Measurements from ENCODE around the gene CHRNA4. TPM values are rescaled to one million over a fixed set of nuclear protein-coding genes. Genes with fewer than 3 reads are reported as not detected.

CHRNA4 gene
- polyA plus RNA-seq, 1 donor: 0.45 TPM

DNA sequence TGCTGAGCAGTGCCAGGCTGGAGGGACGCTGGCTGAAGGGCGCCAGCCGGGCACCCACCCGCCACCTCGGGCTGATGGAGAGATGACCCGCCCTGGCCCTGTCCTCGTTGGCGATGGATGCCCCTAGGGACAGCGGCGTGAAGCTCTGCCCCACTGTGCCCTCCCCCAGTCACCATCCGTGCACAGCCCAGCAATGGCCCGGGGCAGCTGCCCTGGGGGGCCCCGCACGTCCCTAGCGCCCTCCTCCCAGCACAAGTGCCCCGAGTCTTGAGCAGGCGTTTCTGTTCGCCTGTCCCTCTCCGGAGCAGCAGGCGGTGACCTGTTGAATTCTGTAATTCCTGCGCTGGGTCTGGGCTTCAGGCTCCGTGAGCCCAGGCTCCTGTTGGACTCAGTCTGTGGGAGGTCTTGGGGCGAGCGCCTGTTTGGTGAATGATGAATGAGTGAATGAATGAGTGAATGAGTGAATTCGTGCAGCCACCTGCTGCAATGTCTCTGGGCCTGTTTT lies 36.8 kb upstream of the CHRNA4 start:
- DNase-seq: no peak
- Histone ChIP-seq H3K4me1 (ENCODE audit: control insufficient read depth, insufficient read depth, low read length) (no peaks in the 10 kb centered on the region), H3K27ac (ENCODE audit: low read length) (no peak overlapping the region), H3K27me3 (ENCODE audit: control insufficient read depth, insufficient read depth, low read length) (peaks cover 4% of the 10 kb centered on the region), H3K9me3 (ENCODE audit: control insufficient read depth, low read depth, low read length) (no peaks in the 10 kb centered on the region), H3K36me3 (ENCODE audit: control insufficient read depth, insufficient read depth, low read length) (no peaks in the 10 kb centered on the region), H3K4me3 (ENCODE audit: low read length) (no peak overlapping the region)
- no CpG with 5 or more reads among the region's 25 CpGs for WGBS (ENCODE audit: insufficient coverage, low lambda C conversion rate)

DNA sequence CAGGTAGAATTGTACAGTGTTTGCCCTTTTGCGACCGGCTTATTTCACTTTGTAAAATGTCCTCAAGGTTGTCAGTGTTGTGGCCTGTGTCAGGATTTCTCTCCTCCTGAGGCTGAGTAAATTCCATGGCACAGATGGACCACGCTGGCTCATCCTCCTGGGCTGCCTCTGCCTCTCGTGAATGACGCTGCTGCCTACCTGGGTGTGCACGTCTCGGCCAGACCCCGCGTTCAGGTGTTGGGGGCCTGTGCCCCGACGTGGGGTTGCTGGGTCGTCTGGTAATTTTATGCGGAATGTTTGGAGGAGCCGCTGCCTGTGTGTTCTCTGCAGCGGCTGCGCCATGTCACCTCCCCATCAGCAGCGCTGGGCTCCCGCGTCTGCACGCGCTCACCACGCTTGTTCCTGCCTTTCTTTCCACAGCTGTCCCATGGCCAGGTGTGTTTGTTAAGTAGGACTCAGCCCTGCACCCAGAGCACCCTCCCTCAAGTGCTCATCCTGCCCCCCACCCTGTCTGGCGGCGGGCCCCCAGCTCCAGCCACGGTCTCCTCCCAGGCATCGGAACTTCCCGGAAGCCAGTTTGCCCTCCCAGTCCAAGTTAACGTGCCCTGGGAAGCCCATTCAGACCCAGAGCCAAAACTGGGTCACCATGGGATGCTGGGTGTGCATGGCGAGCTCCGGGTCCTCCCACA lies 36.1 kb upstream of the CHRNA4 start:
- no peaks in the 10 kb centered on the region for H3K4me1 ChIP-seq (ENCODE audit: control insufficient read depth, insufficient read depth, low read length)
- H3K27me3 ChIP-seq (ENCODE audit: control insufficient read depth, insufficient read depth, low read length): peaks cover 4% of the 10 kb centered on the region
- no peaks in the 10 kb centered on the region for H3K9me3 ChIP-seq (ENCODE audit: control insufficient read depth, low read depth, low read length)
- no peaks in the 10 kb centered on the region for H3K36me3 ChIP-seq (ENCODE audit: control insufficient read depth, insufficient read depth, low read length)
- no CpG with 5 or more reads among the region's 30 CpGs for WGBS (ENCODE audit: insufficient coverage, low lambda C conversion rate)
- no peak for DNase-seq
- H3K4me3 ChIP-seq (ENCODE audit: low read length): no peak overlapping the region
- no peak overlapping the region for H3K27ac ChIP-seq (ENCODE audit: low read length)

DNA sequence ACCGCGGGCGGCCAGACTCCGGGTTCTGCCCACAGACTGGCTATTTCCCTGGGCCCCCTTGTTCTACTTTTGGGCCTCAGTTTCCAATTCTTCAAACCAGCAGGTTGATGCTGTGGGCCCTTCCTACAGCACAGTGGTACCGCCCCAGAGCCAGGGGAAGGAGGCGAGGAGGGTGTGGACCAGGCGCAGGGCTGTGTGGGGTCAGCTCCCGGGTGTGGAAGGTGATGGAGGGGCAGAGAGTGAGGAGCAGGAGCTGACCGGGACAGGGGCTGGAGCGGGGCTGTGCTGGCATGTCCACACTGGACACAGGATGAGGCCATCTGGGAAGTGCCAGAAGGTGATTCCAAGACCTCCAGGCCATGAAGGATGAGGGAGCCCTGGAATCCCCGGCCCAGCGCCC lies 35.2 kb upstream of the CHRNA4 start:
- Histone ChIP-seq H3K27ac (ENCODE audit: low read length) (no peak overlapping the region), H3K4me1 (ENCODE audit: control insufficient read depth, insufficient read depth, low read length) (no peaks in the 10 kb centered on the region), H3K36me3 (ENCODE audit: control insufficient read depth, insufficient read depth, low read length) (no peaks in the 10 kb centered on the region), H3K4me3 (ENCODE audit: low read length) (no peak overlapping the region), H3K27me3 (ENCODE audit: control insufficient read depth, insufficient read depth, low read length) (peaks cover 4% of the 10 kb centered on the region), H3K9me3 (ENCODE audit: control insufficient read depth, low read depth, low read length) (peaks cover 3% of the 10 kb centered on the region)
- no CpG with 5 or more reads among the region's 12 CpGs for WGBS (ENCODE audit: insufficient coverage, low lambda C conversion rate)
- DNase-seq: no peak

DNA sequence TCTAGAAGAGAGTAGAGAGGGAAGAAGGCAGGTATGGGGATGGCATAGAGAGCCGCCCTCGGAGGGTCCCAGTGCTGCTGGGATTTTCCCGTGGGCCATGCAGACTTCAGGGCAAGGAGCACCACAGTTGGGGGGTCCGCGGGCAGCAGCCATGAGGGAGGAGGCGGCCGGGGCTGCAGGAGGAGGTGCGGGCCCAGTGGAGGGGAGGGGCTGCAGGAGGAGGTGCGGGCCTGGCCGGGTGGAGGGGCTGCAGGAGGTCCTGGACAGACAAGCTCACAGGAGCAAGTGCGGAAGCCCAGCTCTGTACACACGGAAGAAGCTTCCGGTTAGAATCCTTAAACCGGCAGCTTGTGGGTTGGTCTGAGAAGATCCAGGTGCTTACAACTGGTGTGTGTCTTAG lies 34.6 kb upstream of the CHRNA4 start:
- no CpG with 5 or more reads among the region's 14 CpGs for WGBS (ENCODE audit: insufficient coverage, low lambda C conversion rate)

DNA sequence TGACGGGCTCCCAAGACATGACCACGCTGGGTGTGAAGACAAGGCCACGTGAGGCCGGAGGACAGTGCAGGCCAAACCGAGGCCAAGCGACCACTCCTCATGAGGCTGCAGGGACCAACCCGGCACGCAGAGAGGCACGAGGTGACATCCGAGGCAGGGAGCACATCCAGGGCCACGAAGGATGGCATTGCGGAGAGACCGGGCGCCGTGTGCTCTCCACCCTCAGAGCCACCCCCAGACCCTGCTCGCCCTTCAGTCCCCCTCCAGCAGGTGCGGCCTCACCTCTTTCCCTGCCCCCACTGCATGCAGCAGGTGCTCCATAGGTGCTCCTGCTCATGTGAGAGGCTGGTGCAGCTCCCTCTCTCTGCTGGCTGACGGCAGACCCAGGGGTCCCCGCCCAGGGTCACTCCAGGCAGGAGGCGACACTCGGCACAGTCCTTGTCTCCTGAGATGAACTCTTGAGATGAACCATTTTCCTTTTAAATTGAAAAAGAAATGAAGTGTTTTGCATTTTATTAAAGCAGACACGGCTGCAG lies 33.8 kb upstream of the CHRNA4 start:
- no CpG with 5 or more reads among the region's 22 CpGs for WGBS (ENCODE audit: insufficient coverage, low lambda C conversion rate)
- H3K4me1 ChIP-seq (ENCODE audit: control insufficient read depth, insufficient read depth, low read length): no peaks in the 10 kb centered on the region
- H3K9me3 ChIP-seq (ENCODE audit: control insufficient read depth, low read depth, low read length): peaks cover 6% of the 10 kb centered on the region
- no peak overlapping the region for H3K27ac ChIP-seq (ENCODE audit: low read length)
- peaks cover 4% of the 10 kb centered on the region for H3K27me3 ChIP-seq (ENCODE audit: control insufficient read depth, insufficient read depth, low read length)
- H3K36me3 ChIP-seq (ENCODE audit: control insufficient read depth, insufficient read depth, low read length): no peaks in the 10 kb centered on the region
- no peak overlapping the region for H3K4me3 ChIP-seq (ENCODE audit: low read length)
- no peak for DNase-seq

More for the DNA sequence above, 34.6 kb upstream of the CHRNA4 start:
- Histone ChIP-seq H3K27me3 (ENCODE audit: control insufficient read depth, insufficient read depth, low read length) (peaks cover 4% of the 10 kb centered on the region), H3K27ac (ENCODE audit: low read length) (no peak overlapping the region), H3K36me3 (ENCODE audit: control insufficient read depth, insufficient read depth, low read length) (no peaks in the 10 kb centered on the region), H3K9me3 (ENCODE audit: control insufficient read depth, low read depth, low read length) (peaks cover 5% of the 10 kb centered on the region), H3K4me3 (ENCODE audit: low read length) (no peak overlapping the region), H3K4me1 (ENCODE audit: control insufficient read depth, insufficient read depth, low read length) (no peaks in the 10 kb centered on the region)
- no peak for DNase-seq

DNA sequence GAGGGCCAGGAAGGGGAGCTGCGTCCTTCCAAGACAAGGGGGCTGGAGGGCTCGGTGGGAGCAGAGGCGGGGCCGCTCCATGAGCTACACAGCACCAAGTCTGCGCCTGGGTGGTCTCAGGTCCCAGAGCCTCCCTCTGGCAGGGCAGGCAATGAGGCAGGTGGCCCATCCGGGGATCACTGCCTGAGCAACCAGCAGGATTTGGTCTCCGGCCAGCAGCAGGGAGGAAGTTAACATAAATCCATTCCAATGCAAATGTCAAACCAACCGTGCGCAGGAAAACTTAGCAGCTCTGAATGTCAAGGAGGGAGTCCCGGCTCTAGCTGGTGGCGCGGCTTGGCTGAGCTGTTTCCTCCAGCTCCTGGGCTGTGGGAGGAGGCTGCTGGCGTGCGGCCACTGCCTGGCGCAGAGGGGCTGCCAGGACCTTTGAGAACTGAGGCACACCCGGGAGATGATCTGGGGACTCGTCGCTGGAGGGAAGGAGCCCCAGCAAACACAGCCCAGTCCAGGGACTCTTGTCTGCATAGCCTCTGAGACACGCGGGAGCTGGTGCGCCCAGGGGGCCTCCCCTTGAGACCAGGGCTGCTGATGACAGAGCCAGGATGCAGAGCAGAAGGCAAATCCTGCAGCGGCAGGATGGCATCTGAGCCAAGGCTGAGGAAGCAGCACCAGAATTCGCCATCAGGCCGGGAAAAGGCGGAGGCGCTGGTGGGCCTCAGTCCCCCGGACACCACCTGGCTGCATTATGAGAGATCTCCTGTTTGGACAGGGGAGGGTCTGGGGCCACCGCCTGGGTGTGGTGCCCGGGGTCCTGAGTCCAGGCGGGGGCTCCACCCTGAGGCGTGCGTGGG lies 33.1 kb upstream of the CHRNA4 start:
- Histone ChIP-seq H3K9me3 (ENCODE audit: control insufficient read depth, low read depth, low read length) (peaks cover 6% of the 10 kb centered on the region), H3K4me1 (ENCODE audit: control insufficient read depth, insufficient read depth, low read length) (no peaks in the 10 kb centered on the region), H3K27me3 (ENCODE audit: control insufficient read depth, insufficient read depth, low read length) (peaks cover 4% of the 10 kb centered on the region), H3K36me3 (ENCODE audit: control insufficient read depth, insufficient read depth, low read length) (no peaks in the 10 kb centered on the region), H3K27ac (ENCODE audit: low read length) (no peak overlapping the region), H3K4me3 (ENCODE audit: low read length) (no peak overlapping the region)
- no peak for DNase-seq
- no CpG with 5 or more reads among the region's 32 CpGs for WGBS (ENCODE audit: insufficient coverage, low lambda C conversion rate)

DNA sequence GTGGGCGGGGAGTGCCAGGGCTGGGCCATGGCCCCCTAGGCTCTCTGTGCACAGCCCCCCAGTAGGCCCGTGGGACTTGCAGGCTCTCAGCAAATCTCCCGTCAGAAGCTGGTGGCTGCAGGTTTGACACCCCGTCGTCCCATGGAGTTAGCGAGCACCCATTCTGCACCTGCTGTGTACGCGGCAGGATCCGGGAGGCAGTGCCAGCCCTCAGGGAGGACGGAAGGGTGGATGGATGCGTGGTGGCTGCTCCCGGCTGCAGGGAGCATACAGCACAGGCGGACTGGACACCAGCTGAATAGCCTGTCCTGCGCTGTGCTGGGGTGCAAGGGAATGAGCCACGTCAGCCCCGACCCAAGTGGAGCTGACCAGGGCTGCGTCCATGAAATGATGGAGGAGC lies 32.4 kb upstream of the CHRNA4 start:
- H3K4me3 ChIP-seq (ENCODE audit: low read length): no peak overlapping the region
- DNase-seq: no peak
- no CpG with 5 or more reads among the region's 17 CpGs for WGBS (ENCODE audit: insufficient coverage, low lambda C conversion rate)
- H3K36me3 ChIP-seq (ENCODE audit: control insufficient read depth, insufficient read depth, low read length): no peaks in the 10 kb centered on the region
- H3K9me3 ChIP-seq (ENCODE audit: control insufficient read depth, low read depth, low read length): peaks cover 6% of the 10 kb centered on the region
- no peaks in the 10 kb centered on the region for H3K4me1 ChIP-seq (ENCODE audit: control insufficient read depth, insufficient read depth, low read length)
- H3K27ac ChIP-seq (ENCODE audit: low read length): no peak overlapping the region
- H3K27me3 ChIP-seq (ENCODE audit: control insufficient read depth, insufficient read depth, low read length): peaks cover 4% of the 10 kb centered on the region

DNA sequence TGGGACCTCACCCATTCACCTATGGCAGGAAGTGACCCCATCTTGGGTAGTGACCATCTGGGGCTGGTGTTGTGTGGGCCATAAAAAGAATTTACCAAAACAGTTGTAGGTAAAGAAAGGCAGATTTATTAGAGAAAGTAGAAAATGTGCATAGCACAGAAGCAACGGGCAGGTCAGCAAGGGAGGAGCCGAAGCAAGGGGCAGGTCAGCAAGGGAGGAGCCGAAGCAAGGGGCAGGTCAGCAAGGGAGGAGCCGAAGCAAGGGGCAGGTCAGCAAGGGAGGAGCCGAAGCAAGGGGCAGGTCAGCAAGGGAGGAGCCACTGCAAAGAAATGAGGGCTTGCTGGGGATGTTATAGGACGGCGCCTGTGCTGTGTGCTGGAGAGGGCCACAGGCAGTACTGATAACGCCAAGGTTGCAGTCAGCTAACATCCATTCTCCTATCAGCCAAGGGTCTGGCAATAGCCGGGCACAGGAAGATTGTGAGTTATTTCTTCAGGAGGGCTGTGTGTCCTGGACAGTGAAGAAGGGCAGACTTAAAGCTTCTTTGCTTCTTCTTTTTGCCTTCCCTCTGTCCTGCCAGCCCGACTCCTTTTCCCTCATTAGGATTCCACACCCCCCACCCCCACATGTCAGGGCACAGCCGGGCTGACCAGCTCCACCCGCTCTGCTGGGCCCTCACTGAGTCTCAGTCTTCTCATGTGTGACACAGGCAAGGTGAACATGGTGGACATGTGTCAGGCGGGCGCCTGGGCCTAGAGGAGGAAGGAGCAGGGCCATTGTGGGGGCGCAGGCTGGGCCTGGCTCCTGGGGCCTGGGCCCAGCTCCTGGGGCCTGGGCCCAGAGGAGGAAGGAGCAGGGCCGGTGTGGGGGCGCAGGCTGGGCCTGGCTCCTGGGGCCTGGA lies 31.6 kb upstream of the CHRNA4 start:
- no peak for DNase-seq
- no CpG with 5 or more reads among the region's 17 CpGs for WGBS (ENCODE audit: insufficient coverage, low lambda C conversion rate)
- H3K27ac ChIP-seq (ENCODE audit: low read length): no peak overlapping the region
- H3K36me3 ChIP-seq (ENCODE audit: control insufficient read depth, insufficient read depth, low read length): no peaks in the 10 kb centered on the region
- no peak overlapping the region for H3K4me3 ChIP-seq (ENCODE audit: low read length)
- peaks cover 4% of the 10 kb centered on the region for H3K27me3 ChIP-seq (ENCODE audit: control insufficient read depth, insufficient read depth, low read length)
- H3K4me1 ChIP-seq (ENCODE audit: control insufficient read depth, insufficient read depth, low read length): no peaks in the 10 kb centered on the region
- H3K9me3 ChIP-seq (ENCODE audit: control insufficient read depth, low read depth, low read length): peaks cover 6% of the 10 kb centered on the region

DNA sequence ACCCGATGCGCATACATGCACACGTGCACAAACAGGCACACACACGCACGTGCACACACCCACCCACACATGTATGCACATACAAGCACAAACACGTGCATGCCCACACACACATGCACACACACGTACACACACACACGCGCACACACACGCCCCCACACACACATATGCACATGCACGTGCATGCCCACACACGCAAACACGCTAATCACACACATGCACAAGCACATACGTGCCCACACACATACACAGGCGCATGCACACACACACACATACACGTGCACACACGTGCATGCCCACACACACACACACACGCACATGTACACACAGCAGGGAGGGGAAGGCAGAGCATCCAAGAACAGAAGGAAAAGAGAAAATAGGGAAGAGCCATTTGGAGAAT lies 26.8 kb upstream of the CHRNA4 start:
- Histone ChIP-seq H3K36me3 (ENCODE audit: control insufficient read depth, insufficient read depth, low read length) (no peaks in the 10 kb centered on the region), H3K9me3 (ENCODE audit: control insufficient read depth, low read depth, low read length) (peaks cover 11% of the 10 kb centered on the region), H3K4me1 (ENCODE audit: control insufficient read depth, insufficient read depth, low read length) (no peaks in the 10 kb centered on the region), H3K4me3 (ENCODE audit: low read length) (no peak overlapping the region), H3K27ac (ENCODE audit: low read length) (no peak overlapping the region), H3K27me3 (ENCODE audit: control insufficient read depth, insufficient read depth, low read length) (peaks cover 2% of the 10 kb centered on the region)
- no peak for DNase-seq
- WGBS (ENCODE audit: insufficient coverage, low lambda C conversion rate): no CpG with 5 or more reads among the region's 18 CpGs

DNA sequence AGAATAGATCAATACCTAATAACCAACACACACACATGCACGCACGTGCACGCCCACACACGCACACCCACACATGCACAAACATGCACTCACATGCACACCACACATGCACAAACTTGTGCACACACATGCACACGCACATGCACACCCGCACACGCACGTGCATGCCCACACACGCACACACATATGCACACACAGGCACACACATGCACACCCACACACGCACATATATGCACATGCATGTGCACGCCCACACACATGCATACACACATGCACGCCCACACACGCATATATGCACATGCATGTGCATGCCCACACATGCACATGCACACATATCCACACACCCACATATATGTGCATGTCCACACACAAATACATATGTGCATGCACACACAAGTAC lies 26.2 kb upstream of the CHRNA4 start:
- Histone ChIP-seq H3K4me1 (ENCODE audit: control insufficient read depth, insufficient read depth, low read length) (no peaks in the 10 kb centered on the region), H3K36me3 (ENCODE audit: control insufficient read depth, insufficient read depth, low read length) (no peaks in the 10 kb centered on the region), H3K27me3 (ENCODE audit: control insufficient read depth, insufficient read depth, low read length) (peaks cover 2% of the 10 kb centered on the region), H3K9me3 (ENCODE audit: control insufficient read depth, low read depth, low read length) (peaks cover 11% of the 10 kb centered on the region), H3K27ac (ENCODE audit: low read length) (no peak overlapping the region), H3K4me3 (ENCODE audit: low read length) (no peak overlapping the region)
- WGBS (ENCODE audit: insufficient coverage, low lambda C conversion rate): 100% methylated on average over 2 of the region's 13 CpGs
- no peak for DNase-seq

Data from large intestine (tissue), 3 donors.